ENCODE data around the gene INPP5D. TPM values are rescaled to one million over a fixed set of nuclear protein-coding genes. Genes with fewer than 3 reads are reported as not detected.

The INPP5D gene
- total RNA-seq, 2 donors from 2014 or later, result 163 to 184 TPM

- no peaks in the 10 kb centered on the region for H3K27me3 Mint-ChIP-seq
- DNase-seq (no peak), ATAC-seq (no peak)
- no peaks in the 10 kb centered on the region for H3K9me3 ChIP-seq (ENCODE audit: control insufficient read depth, low read length, poor library complexity, severe bottlenecking)
- peaks cover 10% of the 10 kb centered on the region for H3K36me3 Mint-ChIP-seq (ENCODE audit: low read depth)
- peak overlapping the region; percentile 99 for H3K27ac Mint-ChIP-seq
- H3K4me1 Mint-ChIP-seq, result peaks cover 75% of the 10 kb centered on the region
- peak overlapping the region; percentile 90 for H3K4me3 Mint-ChIP-seq
These were observed 20.7 kb downstream of the INPP5D start for GRCh38 chr2:233080836-233081229.

GRCh38 chr2:233081232-233081730, 21.1 kb downstream of the INPP5D start:
- Mint-ChIP-seq H3K27ac (peak overlapping the region; percentile 99), H3K27me3 (no peaks in the 10 kb centered on the region), H3K4me3 (peak overlapping the region; percentile 90), H3K4me1 (peaks cover 78% of the 10 kb centered on the region), H3K36me3 (ENCODE audit: low read depth) (peaks cover 10% of the 10 kb centered on the region)
- peak; percentile 60 for ATAC-seq
- peak in 1 of 3 donors; percentile 53 for DNase-seq
- no peaks in the 10 kb centered on the region for H3K9me3 ChIP-seq (ENCODE audit: control insufficient read depth, low read length, poor library complexity, severe bottlenecking)

GRCh38 chr2:233081731-233082221, 21.6 kb downstream of the INPP5D start:
- peak overlapping the region; percentile 90 for H3K4me3 Mint-ChIP-seq
- no peaks in the 10 kb centered on the region for H3K9me3 ChIP-seq (ENCODE audit: control insufficient read depth, low read length, poor library complexity, severe bottlenecking)
- peaks cover 78% of the 10 kb centered on the region for H3K4me1 Mint-ChIP-seq
- ATAC-seq (no peak), DNase-seq (no peak)
- H3K36me3 Mint-ChIP-seq (ENCODE audit: low read depth), result peaks cover 11% of the 10 kb centered on the region
- H3K27me3 Mint-ChIP-seq, result no peaks in the 10 kb centered on the region
- H3K27ac Mint-ChIP-seq, result peak overlapping the region; percentile 99

- Mint-ChIP-seq H3K36me3 (ENCODE audit: low read depth) (peaks cover 12% of the 10 kb centered on the region), H3K4me3 (peak overlapping the region; percentile 82), H3K27me3 (no peaks in the 10 kb centered on the region), H3K27ac (peak overlapping the region; percentile 99), H3K4me1 (peaks cover 78% of the 10 kb centered on the region)
- no peaks in the 10 kb centered on the region for H3K9me3 ChIP-seq (ENCODE audit: control insufficient read depth, low read length, poor library complexity, severe bottlenecking)
- ATAC-seq (no peak), DNase-seq (no peak)
These were observed 22.2 kb downstream of the INPP5D start for GRCh38 chr2:233082222-233082930.

- DNase-seq (no peak), ATAC-seq (no peak)
- Mint-ChIP-seq H3K36me3 (ENCODE audit: low read depth) (peaks cover 12% of the 10 kb centered on the region), H3K27me3 (no peaks in the 10 kb centered on the region), H3K4me3 (peak overlapping the region; percentile 82), H3K27ac (peak overlapping the region; percentile 99), H3K4me1 (peaks cover 78% of the 10 kb centered on the region)
- no peaks in the 10 kb centered on the region for H3K9me3 ChIP-seq (ENCODE audit: control insufficient read depth, low read length, poor library complexity, severe bottlenecking)
These were observed 23.0 kb downstream of the INPP5D start for GRCh38 chr2:233082931-233083755.

GRCh38 chr2:233083782-233084181, 23.6 kb downstream of the INPP5D start:
- H3K27ac Mint-ChIP-seq, result peak overlapping the region; percentile 99
- H3K27me3 Mint-ChIP-seq, result no peaks in the 10 kb centered on the region
- DNase-seq (no peak), ATAC-seq (peak; percentile 50)
- H3K36me3 Mint-ChIP-seq (ENCODE audit: low read depth), result peaks cover 12% of the 10 kb centered on the region
- H3K9me3 ChIP-seq (ENCODE audit: control insufficient read depth, low read length, poor library complexity, severe bottlenecking), result no peaks in the 10 kb centered on the region
- peak overlapping the region; percentile 82 for H3K4me3 Mint-ChIP-seq
- H3K4me1 Mint-ChIP-seq, result peaks cover 78% of the 10 kb centered on the region

- H3K36me3 Mint-ChIP-seq (ENCODE audit: low read depth), result peaks cover 7% of the 10 kb centered on the region
- ATAC-seq (peak; percentile 45), DNase-seq (no peak)
- no peaks in the 10 kb centered on the region for H3K27me3 Mint-ChIP-seq
- peak overlapping the region; percentile 99 for H3K27ac Mint-ChIP-seq
- peaks cover 71% of the 10 kb centered on the region for H3K4me1 Mint-ChIP-seq
- peak overlapping the region; percentile 82 for H3K4me3 Mint-ChIP-seq
- H3K9me3 ChIP-seq (ENCODE audit: control insufficient read depth, low read length, poor library complexity, severe bottlenecking), result no peaks in the 10 kb centered on the region
These were observed 24.3 kb downstream of the INPP5D start for GRCh38 chr2:233084488-233084887.

- H3K4me1 Mint-ChIP-seq, result peaks cover 66% of the 10 kb centered on the region
- no peaks in the 10 kb centered on the region for H3K9me3 ChIP-seq (ENCODE audit: control insufficient read depth, low read length, poor library complexity, severe bottlenecking)
- DNase-seq (no peak), ATAC-seq (no peak)
- peak overlapping the region; percentile 99 for H3K27ac Mint-ChIP-seq
- peaks cover 5% of the 10 kb centered on the region for H3K36me3 Mint-ChIP-seq (ENCODE audit: low read depth)
- H3K27me3 Mint-ChIP-seq, result no peaks in the 10 kb centered on the region
- H3K4me3 Mint-ChIP-seq, result peak overlapping the region; percentile 60
These were observed 25.1 kb downstream of the INPP5D start for GRCh38 chr2:233085037-233085838.

GRCh38 chr2:233085839-233086150, 25.7 kb downstream of the INPP5D start:
- no peaks in the 10 kb centered on the region for H3K9me3 ChIP-seq (ENCODE audit: control insufficient read depth, low read length, poor library complexity, severe bottlenecking)
- ATAC-seq (no peak), DNase-seq (no peak)
- H3K4me1 Mint-ChIP-seq, result peaks cover 60% of the 10 kb centered on the region
- no peaks in the 10 kb centered on the region for H3K27me3 Mint-ChIP-seq
- peak overlapping the region; percentile 99 for H3K27ac Mint-ChIP-seq
- H3K36me3 Mint-ChIP-seq (ENCODE audit: low read depth), result peaks cover 3% of the 10 kb centered on the region
- peak overlapping the region; percentile 60 for H3K4me3 Mint-ChIP-seq

GRCh38 chr2:233087713-233088112, 27.6 kb downstream of the INPP5D start:
- H3K4me3 Mint-ChIP-seq, result peak overlapping the region; percentile 59
- peak overlapping the region; percentile 99 for H3K27ac Mint-ChIP-seq

GRCh38 chr2:233088972-233089345, 28.8 kb downstream of the INPP5D start:
- no peaks in the 10 kb centered on the region for H3K27me3 Mint-ChIP-seq
- peaks cover 59% of the 10 kb centered on the region for H3K4me1 Mint-ChIP-seq
- no peak for DNase-seq
- no peaks in the 10 kb centered on the region for H3K9me3 ChIP-seq (ENCODE audit: control insufficient read depth, low read length, poor library complexity, severe bottlenecking)
- peak overlapping the region; percentile 99 for H3K27ac Mint-ChIP-seq
- ATAC-seq, result no peak
- H3K4me3 Mint-ChIP-seq, result no peak overlapping the region
- peaks cover 3% of the 10 kb centered on the region for H3K36me3 Mint-ChIP-seq (ENCODE audit: low read depth)

More at GRCh38 chr2:233087713-233088112, 27.6 kb downstream of the INPP5D start:
- DNase-seq (no peak), ATAC-seq (no peak)
- H3K36me3 Mint-ChIP-seq (ENCODE audit: low read depth), result peaks cover 3% of the 10 kb centered on the region
- no peaks in the 10 kb centered on the region for H3K27me3 Mint-ChIP-seq
- H3K4me1 Mint-ChIP-seq, result peaks cover 63% of the 10 kb centered on the region
- no peaks in the 10 kb centered on the region for H3K9me3 ChIP-seq (ENCODE audit: control insufficient read depth, low read length, poor library complexity, severe bottlenecking)

GRCh38 chr2:233089851-233090250, 29.7 kb downstream of the INPP5D start:
- Mint-ChIP-seq H3K4me1 (peaks cover 59% of the 10 kb centered on the region), H3K27ac (peak overlapping the region; percentile 83), H3K27me3 (no peaks in the 10 kb centered on the region), H3K4me3 (no peak overlapping the region), H3K36me3 (ENCODE audit: low read depth) (peaks cover 3% of the 10 kb centered on the region)
- no peak for ATAC-seq
- no peaks in the 10 kb centered on the region for H3K9me3 ChIP-seq (ENCODE audit: control insufficient read depth, low read length, poor library complexity, severe bottlenecking)
- DNase-seq, result no peak

- no peak overlapping the region for H3K4me3 Mint-ChIP-seq
- peak overlapping the region; percentile 83 for H3K27ac Mint-ChIP-seq
- ATAC-seq (no peak), DNase-seq (no peak)
- H3K4me1 Mint-ChIP-seq, result peaks cover 52% of the 10 kb centered on the region
- no peaks in the 10 kb centered on the region for H3K9me3 ChIP-seq (ENCODE audit: control insufficient read depth, low read length, poor library complexity, severe bottlenecking)
- H3K36me3 Mint-ChIP-seq (ENCODE audit: low read depth), result peaks cover 3% of the 10 kb centered on the region
- H3K27me3 Mint-ChIP-seq, result no peaks in the 10 kb centered on the region
These were observed 30.7 kb downstream of the INPP5D start for GRCh38 chr2:233090879-233091278.

All from T-helper 17 cell (primary cell).